Trophoblast cell (in vitro differentiated cells and primary cell): ENCODE measurements around the gene SMURF1.

ENCODE experiments used
- DNase-seq, 2 donors: peaks; one replicate each; pipeline ENCODE4 v3.0.0-alpha.2; 2016
- H2AFZ ChIP-seq: 2 replicates; pipeline ENCODE4 v1.6.1; 2013; ENCODE audit warnings: low read length, moderate library complexity, mild to moderate bottlenecking; ENCODE audit not compliant: insufficient read depth, poor library complexity
- H2AK5ac ChIP-seq: 2 replicates; pipeline ENCODE4 v1.6.1; 2013; ENCODE audit warnings: mild to moderate bottlenecking, low read length
- H2BK120ac ChIP-seq: 2 replicates; pipeline ENCODE4 v1.6.1; 2013; ENCODE audit warnings: low read length, mild to moderate bottlenecking, moderate library complexity; ENCODE audit not compliant: insufficient read depth, poor library complexity
- H2BK12ac ChIP-seq: 2 replicates; pipeline ENCODE4 v1.6.1; 2013; ENCODE audit warnings: mild to moderate bottlenecking, low read length, moderate library complexity
- H2BK5ac ChIP-seq: 2 replicates; pipeline ENCODE4 v1.6.1; 2013; ENCODE audit warnings: low read length, low read depth, moderate library complexity, mild to moderate bottlenecking; ENCODE audit not compliant: poor library complexity
- H3K14ac ChIP-seq: 2 replicates; pipeline ENCODE4 v1.6.1; 2013; ENCODE audit warnings: mild to moderate bottlenecking, low read length
- H3K18ac ChIP-seq: 2 replicates; pipeline ENCODE4 v1.6.1; 2013; ENCODE audit warnings: mild to moderate bottlenecking, low read length
- H3K23ac ChIP-seq: 2 replicates; pipeline ENCODE4 v1.6.1; 2013; ENCODE audit warnings: low read length
- H3K27ac ChIP-seq: 2 replicates; pipeline ENCODE4 v1.5.1; 2013; ENCODE audit warnings: low read depth, mild to moderate bottlenecking, inconsistent platforms, low read length, moderate library complexity
- H3K27me3 ChIP-seq: 2 replicates; pipeline ENCODE4 v1.6.1; 2013; ENCODE audit warnings: inconsistent platforms, mild to moderate bottlenecking, low read length, moderate library complexity; ENCODE audit not compliant: insufficient read depth
- H3K36me3 ChIP-seq, 2 experiments: 1 replicate in 1 of 2; 2 replicates in 1 of 2; pipeline ENCODE4 v1.6.1; 2013; ENCODE audit warnings: low read length in 2 of 2, mild to moderate bottlenecking in 2 of 2, moderate library complexity in 1 of 2; ENCODE audit not compliant: insufficient read depth in 2 of 2, control insufficient read depth in 1 of 2
- H3K4ac ChIP-seq: 2 replicates; pipeline ENCODE4 v1.6.1; 2013; ENCODE audit warnings: low read depth, mild to moderate bottlenecking, low read length, moderate library complexity
- H3K4me1 ChIP-seq, 2 experiments: 1 replicate in 1 of 2; 2 replicates in 1 of 2; pipeline ENCODE4 v1.6.1; 2013; ENCODE audit warnings: low read length in 2 of 2, mild to moderate bottlenecking in 2 of 2, moderate library complexity in 1 of 2; ENCODE audit not compliant: insufficient read depth in 2 of 2, control insufficient read depth in 1 of 2
- H3K4me2 ChIP-seq: 2 replicates; pipeline ENCODE4 v1.6.1; 2013; ENCODE audit warnings: inconsistent platforms, mild to moderate bottlenecking, low read length, moderate library complexity
- H3K4me3 ChIP-seq: 2 replicates; pipeline ENCODE4 v1.5.1; 2013; ENCODE audit warnings: mild to moderate bottlenecking, low read depth, low read length, inconsistent platforms
- H3K79me1 ChIP-seq: one replicate; pipeline ENCODE4 v1.6.1; 2013; ENCODE audit warnings: low read length
- H3K79me2 ChIP-seq: 2 replicates; pipeline ENCODE4 v1.6.1; 2013; ENCODE audit warnings: low read length, mild to moderate bottlenecking; ENCODE audit not compliant: control insufficient read depth, insufficient read depth, poor library complexity
- H3K9ac ChIP-seq: 2 replicates; pipeline ENCODE4 v1.6.1; 2013; ENCODE audit warnings: mild to moderate bottlenecking, low read length
- H3K9me3 ChIP-seq: 2 replicates; pipeline ENCODE4 v1.6.1; 2013; ENCODE audit warnings: low read depth, mild to moderate bottlenecking, control low read depth, inconsistent platforms, low read length; ENCODE audit not compliant: insufficient read depth
- H4K12ac ChIP-seq: 2 replicates; pipeline ENCODE4 v1.6.1; 2013; ENCODE audit warnings: low read depth, mild to moderate bottlenecking, low read length, moderate library complexity
- H4K8ac ChIP-seq: 2 replicates; pipeline ENCODE4 v1.6.1; 2013; ENCODE audit warnings: low read depth, mild to moderate bottlenecking, low read length, moderate library complexity
- H4K91ac ChIP-seq: one replicate; pipeline ENCODE4 v1.6.1; 2013; ENCODE audit warnings: low read depth, mild to moderate bottlenecking, low read length, moderate library complexity
- WGBS: extraction: QIAGEN DNeasy Blood & Tissue Kit; methylation state at CpG from one replicate; pipeline ENCODE4 v1.1.7; 2013; ENCODE audit warnings: missing lambda C conversion rate; ENCODE audit not compliant: insufficient read length, insufficient coverage; ENCODE audit errors: extremely low coverage; 5-methylcytosine and 5-hydroxymethylcytosine counted together

The SMURF1 gene

GRCh38 chr7:99003419-99003818 lies 140.5 kb downstream of the SMURF1 start:
- H4K8ac ChIP-seq: no peak overlapping the region
- no CpG with 5 or more reads among the region's 15 CpGs for WGBS
- H4K91ac ChIP-seq: no peak overlapping the region

GRCh38 chr7:99002827-99003212 lies 141.1 kb downstream of the SMURF1 start:
- Histone ChIP-seq H3K9ac (peak overlapping the region; percentile 9), H2BK5ac (no peak overlapping the region), H3K14ac (no peak overlapping the region), H3K23ac (no peak overlapping the region), H3K79me1 (no peaks in the 10 kb centered on the region), H2BK120ac (no peak overlapping the region), H4K91ac (no peak overlapping the region), H3K27ac (no peak overlapping the region), H3K4ac (no peak overlapping the region), H4K12ac (no peak overlapping the region), H3K9me3 (peaks cover 5% of the 10 kb centered on the region), H3K18ac (no peak overlapping the region), H3K36me3 (peaks cover 59 to 71% of the 10 kb centered on the region in 2 experiments), H3K79me2 (no peaks in the 10 kb centered on the region), H3K4me1 (no peaks in the 10 kb centered on the region), H3K27me3 (no peaks in the 10 kb centered on the region), H2AK5ac (no peak overlapping the region), H3K4me3 (no peak overlapping the region), H4K8ac (no peak overlapping the region), H2BK12ac (no peak overlapping the region), H3K4me2 (no peak overlapping the region), H2AFZ (no peak overlapping the region)
- no peak for DNase-seq
- no CpG with 5 or more reads among the region's 20 CpGs for WGBS

More at GRCh38 chr7:99003419-99003818, 140.5 kb downstream of the SMURF1 start:
- Histone ChIP-seq H3K4me1 (no peaks in the 10 kb centered on the region), H3K9me3 (peaks cover 5% of the 10 kb centered on the region), H3K14ac (no peak overlapping the region), H3K27me3 (no peaks in the 10 kb centered on the region), H2AFZ (no peak overlapping the region), H3K18ac (no peak overlapping the region), H3K4ac (no peak overlapping the region), H4K12ac (no peak overlapping the region), H3K79me1 (no peaks in the 10 kb centered on the region), H3K23ac (no peak overlapping the region), H3K4me3 (no peak overlapping the region), H3K79me2 (no peaks in the 10 kb centered on the region), H2BK5ac (no peak overlapping the region), H2AK5ac (no peak overlapping the region), H3K27ac (no peak overlapping the region), H3K9ac (no peak overlapping the region), H2BK120ac (no peak overlapping the region), H3K36me3 (peaks cover 65 to 75% of the 10 kb centered on the region in 2 experiments), H2BK12ac (no peak overlapping the region), H3K4me2 (no peak overlapping the region)
- DNase-seq: no peak

DNA sequence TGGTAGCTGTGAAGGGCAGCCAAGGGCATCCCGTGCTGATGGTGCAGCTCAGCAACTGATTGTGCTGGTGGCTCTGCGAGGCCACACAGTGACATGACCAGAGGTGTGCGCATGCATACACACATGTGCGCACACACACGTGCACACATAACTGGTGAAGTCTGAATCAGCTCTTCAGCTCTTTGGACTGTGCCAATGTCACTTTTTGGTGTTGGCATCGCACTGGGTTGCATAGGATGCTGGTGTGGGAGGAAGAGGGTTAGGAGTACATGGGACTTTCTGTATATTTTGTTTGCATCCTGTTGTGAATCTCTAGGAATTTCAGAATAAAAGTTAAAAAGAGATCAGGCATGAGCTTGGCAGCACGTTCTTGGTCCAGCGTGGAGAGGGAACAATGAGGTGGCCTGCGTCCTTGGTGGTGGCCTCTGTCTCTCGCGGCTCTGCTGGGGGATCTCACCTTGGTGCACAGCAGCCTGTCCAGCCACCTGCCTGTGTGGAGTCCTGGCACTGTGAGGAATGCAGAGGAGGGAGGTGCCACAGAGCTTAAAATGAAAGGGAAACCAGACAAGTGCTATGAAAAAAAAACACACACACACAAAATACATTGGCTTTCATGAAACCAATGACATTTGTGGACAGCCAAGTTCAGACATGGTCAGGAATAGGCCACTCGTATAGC lies 141.6 kb downstream of the SMURF1 start:
- no peak overlapping the region for H2BK5ac ChIP-seq
- no peak overlapping the region for H3K4me2 ChIP-seq
- H3K27ac ChIP-seq: no peak overlapping the region
- no peaks in the 10 kb centered on the region for H3K4me1 ChIP-seq
- no CpG with 5 or more reads among the region's 12 CpGs for WGBS
- H3K36me3 ChIP-seq: peaks cover 59 to 71% of the 10 kb centered on the region in 2 experiments
- H3K4me3 ChIP-seq: no peak overlapping the region
- no peak overlapping the region for H3K23ac ChIP-seq
- no peak overlapping the region for H2BK12ac ChIP-seq
- no peak overlapping the region for H4K12ac ChIP-seq
- H3K14ac ChIP-seq: no peak overlapping the region
- H2AFZ ChIP-seq: no peak overlapping the region
- H3K4ac ChIP-seq: no peak overlapping the region
- H3K79me2 ChIP-seq: no peaks in the 10 kb centered on the region
- no peak overlapping the region for H3K9ac ChIP-seq
- H4K91ac ChIP-seq: no peak overlapping the region
- H3K18ac ChIP-seq: no peak overlapping the region
- H2AK5ac ChIP-seq: no peak overlapping the region
- H3K9me3 ChIP-seq: peaks cover 5% of the 10 kb centered on the region
- no peaks in the 10 kb centered on the region for H3K79me1 ChIP-seq
- DNase-seq: no peak
- H2BK120ac ChIP-seq: no peak overlapping the region
- H4K8ac ChIP-seq: no peak overlapping the region
- H3K27me3 ChIP-seq: no peaks in the 10 kb centered on the region

- Histone ChIP-seq H3K9ac (no peak overlapping the region), H3K27me3 (no peaks in the 10 kb centered on the region), H2AFZ (no peak overlapping the region), H4K91ac (no peak overlapping the region), H3K9me3 (peaks cover 5% of the 10 kb centered on the region), H3K4me2 (no peak overlapping the region), H3K14ac (no peak overlapping the region), H3K36me3 (peaks cover 55 to 65% of the 10 kb centered on the region in 2 experiments), H2AK5ac (no peak overlapping the region), H3K79me2 (no peaks in the 10 kb centered on the region), H3K4me1 (no peaks in the 10 kb centered on the region), H4K8ac (no peak overlapping the region), H4K12ac (no peak overlapping the region), H3K27ac (no peak overlapping the region), H3K18ac (no peak overlapping the region), H2BK120ac (no peak overlapping the region), H2BK12ac (no peak overlapping the region), H3K4ac (no peak overlapping the region), H3K4me3 (no peak overlapping the region), H2BK5ac (no peak overlapping the region), H3K23ac (no peak overlapping the region), H3K79me1 (no peaks in the 10 kb centered on the region)
- WGBS: no CpG with 5 or more reads among the region's 10 CpGs
- no peak for DNase-seq
Observed at GRCh38 chr7:99001482-99002147, 142.3 kb downstream of the SMURF1 start.
